EH (cell line): ENCODE data around the gene CNTRL.
"Not testable (repeated sequence)": the region's sequence is repeated elsewhere in the genome, so short reads cannot be mapped to it uniquely, and the experiment has no call there.

Experiments used
- DNase-seq: peaks from one replicate; pipeline ENCODE4 v3.0.0-alpha.2; 2015; ENCODE audit warnings: low read depth

CNTRL gene

DNA sequence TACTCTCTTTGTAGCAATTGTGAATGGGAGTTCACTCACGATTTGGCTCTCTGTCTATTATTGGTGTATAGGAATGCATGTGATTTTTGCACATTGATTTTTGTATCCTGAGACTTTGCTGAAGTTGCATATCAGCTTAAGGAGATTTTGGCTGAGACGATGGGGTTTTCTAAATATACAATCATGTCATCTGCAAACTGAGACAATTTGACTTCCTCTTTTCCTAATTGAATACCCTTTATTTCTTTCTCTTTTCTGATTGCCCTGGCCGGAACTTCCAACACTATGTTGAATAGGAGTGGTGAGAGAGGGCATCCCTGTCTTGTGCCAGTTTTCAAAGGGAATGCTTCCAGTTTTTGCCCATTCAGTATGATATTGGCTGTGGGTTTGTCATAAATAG is 54.6 kb downstream of the CNTRL start:
- not testable (repeated sequence) for DNase-seq

DNA sequence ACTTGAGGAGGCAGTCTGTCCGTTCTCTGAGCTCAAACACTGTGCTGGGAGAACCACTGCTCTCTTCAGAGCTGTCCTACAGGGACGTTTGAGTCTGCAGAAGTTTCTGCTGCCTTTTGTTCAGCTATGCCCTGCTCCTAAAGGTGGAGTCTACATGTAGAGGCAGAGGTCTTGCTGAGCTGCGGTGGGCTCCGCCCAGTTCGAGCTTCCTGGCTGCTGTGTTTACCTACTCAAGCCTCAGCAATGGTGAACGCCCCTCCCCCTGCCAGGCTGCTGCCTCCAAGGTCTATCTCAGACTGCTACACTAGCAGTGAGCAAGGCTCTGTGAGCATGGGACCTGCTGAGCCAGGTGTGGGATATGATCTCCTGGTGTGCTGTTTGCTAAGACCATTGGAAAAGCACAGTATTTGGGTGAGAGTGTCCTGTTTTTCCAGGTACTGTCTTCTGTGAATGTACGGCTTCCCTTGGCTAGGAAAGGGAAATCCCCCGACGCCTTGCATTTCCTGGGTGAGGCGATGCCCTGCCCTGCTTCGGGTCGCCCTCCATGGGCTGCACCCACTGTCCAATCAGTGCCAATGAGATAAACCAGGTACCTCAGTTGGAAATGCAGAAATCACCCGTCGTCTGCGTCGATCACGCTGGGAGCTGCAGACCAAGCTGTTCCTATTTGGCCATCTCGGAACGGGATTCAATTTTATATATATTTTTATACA is 58.5 kb downstream of the CNTRL start:
- no peak for DNase-seq

DNA sequence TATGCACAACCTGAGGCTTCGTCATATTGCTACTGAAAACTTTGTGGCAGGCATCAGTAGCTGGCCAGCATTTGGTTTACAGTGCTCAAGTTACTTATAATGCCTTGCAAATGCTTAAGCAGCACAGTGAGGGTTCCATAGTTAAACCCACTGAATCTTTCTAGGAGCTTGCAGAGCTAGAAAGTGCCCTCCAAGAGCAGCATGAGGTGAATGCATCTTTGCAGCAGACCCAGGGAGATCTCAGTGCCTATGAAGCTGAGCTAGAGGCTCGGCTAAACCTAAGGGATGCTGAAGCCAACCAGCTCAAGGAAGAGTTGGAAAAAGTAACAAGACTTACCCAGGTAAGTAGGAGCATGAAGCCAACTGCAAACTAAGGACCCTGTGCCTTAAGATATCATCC is 60.9 kb downstream of the CNTRL start:
- DNase-seq = no peak

DNA sequence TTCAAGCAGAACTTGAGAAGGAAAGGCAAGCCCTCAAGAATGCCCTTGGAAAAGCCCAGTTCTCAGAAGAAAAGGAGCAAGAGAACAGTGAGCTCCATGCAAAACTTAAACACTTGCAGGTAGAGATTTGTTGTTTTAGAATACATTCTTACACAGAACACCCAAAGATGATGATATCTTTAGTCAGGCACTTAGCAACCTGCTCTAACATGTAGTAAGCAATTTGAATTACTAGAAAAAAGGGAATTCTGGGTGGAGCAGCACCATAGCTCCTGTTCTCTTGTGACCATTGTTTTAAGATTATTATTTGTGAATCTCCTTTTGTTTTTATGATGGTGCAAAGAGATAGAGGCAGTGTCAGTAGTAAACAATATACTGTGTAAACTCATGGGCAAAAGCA is 63.8 kb downstream of the CNTRL start:
- DNase-seq = no peak

DNA sequence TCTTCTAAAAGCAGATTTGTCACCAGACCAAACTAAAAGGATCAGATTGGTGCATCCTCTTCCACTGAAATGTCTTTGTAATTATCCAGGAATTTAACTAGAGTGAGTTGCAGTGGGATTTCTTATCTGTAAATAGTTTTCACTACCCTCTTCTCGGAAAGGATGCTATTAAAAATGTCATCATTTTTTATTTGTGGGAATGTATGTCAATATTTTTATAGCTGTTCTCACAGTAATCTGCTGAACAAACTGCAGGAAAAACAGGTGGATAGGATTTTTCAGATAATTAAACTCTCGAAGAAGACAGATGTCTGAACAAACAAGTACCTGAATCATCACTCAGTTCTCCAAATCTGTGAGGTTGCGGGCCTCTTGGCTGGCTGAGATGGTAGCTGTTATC is 64.2 kb downstream of the CNTRL start:
- peak; percentile 70 for DNase-seq

DNA sequence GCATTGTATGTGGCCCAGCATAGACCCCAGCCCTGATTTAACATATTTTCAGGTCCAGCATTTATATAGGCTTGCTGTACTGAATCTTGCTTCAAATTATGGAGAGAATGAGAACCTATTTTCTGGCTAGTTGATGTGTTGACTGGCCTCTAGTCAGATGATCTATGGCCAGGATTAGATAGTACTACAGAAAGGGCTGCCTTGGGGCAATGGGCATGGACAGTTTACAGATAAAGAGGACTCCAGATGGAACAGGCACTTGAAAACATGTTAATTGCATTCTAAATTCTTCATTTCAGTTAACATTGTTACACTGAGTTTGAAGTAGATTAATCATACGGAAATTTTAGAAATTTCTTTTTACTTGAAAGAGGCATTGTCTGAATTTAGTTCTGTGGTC is 65.4 kb downstream of the CNTRL start:
- no peak for DNase-seq

DNA sequence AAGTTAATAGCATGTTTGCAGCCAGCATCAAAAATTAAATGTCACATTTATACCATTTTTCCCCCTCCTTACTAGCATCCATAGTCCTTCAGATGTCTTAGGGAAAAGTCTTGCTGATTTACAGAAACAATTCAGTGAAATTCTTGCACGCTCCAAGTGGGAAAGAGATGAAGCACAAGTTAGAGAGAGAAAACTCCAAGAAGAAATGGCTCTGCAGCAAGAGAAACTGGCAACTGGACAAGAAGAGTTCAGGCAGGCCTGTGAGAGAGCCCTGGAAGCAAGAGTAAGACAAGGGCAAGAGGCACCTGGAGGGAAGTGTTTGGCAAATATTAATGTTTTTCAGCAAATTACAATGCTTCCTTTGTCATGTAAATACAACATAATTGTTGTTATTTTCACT is 66.6 kb downstream of the CNTRL start:
- no peak for DNase-seq

DNA sequence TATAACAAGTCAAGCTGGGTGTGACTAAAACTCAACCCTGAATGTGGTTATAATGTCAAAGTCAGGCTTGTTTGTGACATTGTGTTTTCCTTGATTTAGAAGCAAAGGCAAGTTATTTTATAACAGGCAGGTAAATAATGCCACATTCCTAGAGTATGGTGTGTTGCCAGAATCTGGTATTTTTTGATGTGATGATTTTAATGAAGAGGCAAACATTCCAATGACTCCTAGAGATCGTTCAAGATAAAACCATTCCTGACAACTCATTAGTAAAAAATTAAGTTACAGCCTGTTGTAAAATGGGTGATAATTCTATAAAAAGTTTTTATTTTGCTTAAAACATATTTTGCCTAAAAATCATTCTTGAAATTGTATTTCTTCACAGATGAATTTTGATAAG is 67.0 kb downstream of the CNTRL start:
- DNase-seq = peak; percentile 61

DNA sequence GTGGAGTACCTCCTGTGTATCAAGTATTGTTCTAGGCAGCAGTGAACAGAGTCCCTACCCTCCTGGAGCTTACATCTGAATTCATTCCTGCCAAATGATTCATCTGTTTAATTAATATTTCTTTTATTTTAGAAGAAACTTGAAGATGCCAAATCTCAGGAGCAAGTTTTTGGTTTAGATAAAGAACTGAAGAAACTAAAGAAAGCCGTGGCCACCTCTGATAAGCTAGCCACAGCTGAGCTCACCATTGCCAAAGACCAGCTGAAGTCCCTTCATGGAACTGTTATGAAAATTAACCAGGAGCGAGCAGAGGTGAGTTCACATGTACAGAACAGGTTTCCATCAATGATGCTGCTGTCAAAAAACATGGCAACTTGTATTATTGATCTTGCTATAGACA is 69.0 kb downstream of the CNTRL start:
- no peak for DNase-seq

DNA sequence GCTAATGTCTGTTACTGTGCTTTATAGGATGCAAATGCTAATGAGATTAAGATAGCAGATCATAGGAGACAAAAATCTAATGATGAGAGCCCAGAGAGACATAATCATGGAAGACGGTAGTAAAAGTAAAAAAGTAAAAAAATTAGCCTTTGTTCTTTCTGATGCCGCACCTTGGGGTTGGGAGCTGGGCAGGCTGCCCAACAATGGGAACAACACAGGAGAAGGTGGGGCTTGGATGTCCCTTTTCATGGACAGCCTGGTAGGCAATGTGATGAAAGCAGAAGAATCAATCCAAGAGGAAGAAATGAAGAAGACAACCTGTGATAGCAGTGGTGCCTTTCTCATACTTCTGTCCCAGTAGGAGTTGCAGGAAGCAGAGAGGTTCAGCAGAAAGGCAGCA is 69.7 kb downstream of the CNTRL start:
- no peak for DNase-seq

DNA sequence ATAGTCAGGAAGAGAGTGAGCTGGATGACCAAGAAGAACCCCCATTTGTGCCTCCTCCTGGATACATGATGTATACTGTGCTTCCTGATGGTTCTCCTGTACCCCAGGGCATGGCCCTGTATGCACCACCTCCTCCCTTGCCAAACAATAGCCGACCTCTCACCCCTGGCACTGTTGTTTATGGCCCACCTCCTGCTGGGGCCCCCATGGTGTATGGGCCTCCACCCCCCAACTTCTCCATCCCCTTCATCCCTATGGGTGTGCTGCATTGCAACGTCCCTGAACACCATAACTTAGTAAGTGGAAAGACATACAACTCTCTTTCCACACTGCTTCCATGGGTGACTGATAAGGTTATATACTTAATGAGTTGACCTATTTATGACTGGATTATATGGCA is 75.4 kb downstream of the CNTRL start:
- no peak for DNase-seq

DNA sequence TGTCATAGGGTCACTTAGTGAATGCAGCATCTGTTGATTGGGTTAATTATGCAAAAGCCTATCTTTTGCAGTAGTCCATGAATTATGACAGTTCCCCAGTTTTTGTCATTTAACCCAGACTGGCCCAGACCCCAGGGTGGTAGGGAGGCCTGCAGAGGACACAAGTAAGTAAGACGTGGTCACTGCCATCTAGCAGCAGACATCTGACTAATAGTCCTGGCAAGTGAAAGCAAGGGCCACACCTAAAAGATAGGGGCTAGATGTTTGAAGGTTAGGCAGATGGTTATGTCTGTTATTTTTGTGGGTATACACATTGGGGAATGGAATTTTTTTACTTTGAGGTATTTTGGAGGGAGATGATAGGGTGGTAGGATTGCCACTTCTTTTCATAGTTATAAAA is 78.9 kb downstream of the CNTRL start:
- no peak for DNase-seq

DNA sequence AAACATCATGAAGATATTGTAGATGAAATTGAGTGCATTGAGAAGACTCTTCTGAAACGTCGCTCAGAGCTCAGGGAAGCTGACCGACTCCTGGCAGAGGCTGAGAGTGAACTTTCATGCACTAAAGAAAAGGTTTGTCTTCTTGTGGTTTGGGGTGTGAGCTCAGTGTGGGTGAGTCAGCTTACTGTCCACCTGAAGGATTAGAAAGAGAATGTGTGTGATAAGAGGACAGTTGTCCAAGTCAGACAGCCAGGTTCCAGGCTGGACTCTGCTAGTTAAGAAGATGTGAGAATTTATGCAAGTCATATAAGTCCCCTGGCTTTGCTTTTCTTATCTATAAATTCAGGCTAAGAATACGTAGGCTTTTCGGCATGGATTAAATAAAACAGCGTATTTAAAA is 80.0 kb downstream of the CNTRL start:
- DNase-seq = no peak

DNA sequence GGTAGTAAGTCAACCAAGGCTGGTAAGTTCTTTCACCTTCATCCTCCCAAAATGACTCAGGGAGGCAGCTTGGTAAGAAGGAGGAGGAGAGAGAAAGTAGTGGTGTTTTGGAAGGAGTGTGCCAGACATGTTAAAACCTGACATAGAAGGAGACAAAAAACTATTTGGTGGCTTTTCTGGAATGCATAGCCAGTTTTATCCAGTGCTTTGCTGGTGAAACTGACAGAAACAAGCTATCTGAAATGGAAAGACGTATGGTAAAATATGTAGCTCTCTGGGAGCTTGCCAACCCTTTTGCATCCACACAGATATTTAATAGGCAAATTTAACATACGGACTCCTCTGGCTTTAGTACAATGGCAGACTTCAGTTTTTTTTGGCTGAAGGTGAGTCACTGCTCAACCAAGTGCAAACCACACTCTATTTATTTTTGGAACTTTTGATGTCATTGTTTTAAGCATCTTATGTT is 81.5 kb downstream of the CNTRL start:
- DNase-seq = peak; percentile 89

DNA sequence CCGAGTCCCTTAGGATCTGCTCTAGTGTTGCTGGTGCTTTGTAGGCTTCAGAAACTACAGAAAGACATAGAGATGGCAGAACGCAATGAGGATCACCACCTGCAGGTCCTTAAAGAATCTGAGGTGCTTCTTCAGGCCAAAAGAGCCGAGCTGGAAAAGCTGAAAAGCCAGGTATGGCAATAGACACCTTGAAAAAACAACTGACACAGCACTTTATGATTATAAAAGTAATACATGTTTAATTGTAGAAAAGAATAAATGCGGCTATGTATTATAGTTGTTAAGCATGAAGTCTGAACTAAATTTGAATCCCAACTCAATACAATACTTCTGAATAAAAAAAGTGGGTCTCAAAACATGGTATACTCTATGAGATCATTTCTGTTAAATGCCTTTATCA is 83.2 kb downstream of the CNTRL start:
- no peak for DNase-seq

DNA sequence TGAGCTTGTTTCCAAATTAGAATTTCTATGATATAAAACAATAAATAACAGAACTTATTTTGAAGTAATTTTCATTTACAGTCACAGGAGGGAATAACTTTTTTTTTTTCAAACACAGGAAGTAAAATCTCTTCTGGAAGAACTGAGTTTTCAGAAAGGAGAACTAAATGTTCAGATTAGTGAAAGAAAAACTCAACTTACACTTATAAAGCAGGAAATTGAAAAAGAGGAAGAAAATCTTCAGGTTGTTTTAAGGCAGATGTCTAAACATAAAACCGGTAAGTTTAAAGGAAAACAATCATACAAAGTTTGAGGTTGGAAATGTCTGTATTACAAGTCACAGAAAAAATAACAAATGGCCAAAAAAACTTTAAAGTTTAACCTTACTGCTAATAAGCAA is 85.3 kb downstream of the CNTRL start:
- DNase-seq = no peak

DNA sequence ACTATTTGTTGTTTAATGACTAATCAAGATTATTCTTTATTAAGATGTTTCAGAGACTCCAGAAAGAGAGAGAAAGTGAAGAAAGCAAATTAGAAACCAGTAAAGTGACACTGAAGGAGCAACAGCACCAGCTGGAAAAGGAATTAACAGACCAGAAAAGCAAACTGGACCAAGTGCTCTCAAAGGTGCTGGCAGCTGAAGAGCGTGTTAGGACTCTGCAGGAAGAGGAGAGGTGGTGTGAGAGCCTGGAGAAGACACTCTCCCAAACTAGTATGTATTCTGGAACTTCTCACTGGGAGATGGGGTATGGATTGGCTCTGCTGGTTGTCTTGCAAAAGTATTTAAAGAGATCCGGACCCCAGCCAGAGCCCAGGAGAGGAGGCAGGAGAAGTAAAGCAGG is 93.3 kb downstream of the CNTRL start:
- no peak for DNase-seq

DNA sequence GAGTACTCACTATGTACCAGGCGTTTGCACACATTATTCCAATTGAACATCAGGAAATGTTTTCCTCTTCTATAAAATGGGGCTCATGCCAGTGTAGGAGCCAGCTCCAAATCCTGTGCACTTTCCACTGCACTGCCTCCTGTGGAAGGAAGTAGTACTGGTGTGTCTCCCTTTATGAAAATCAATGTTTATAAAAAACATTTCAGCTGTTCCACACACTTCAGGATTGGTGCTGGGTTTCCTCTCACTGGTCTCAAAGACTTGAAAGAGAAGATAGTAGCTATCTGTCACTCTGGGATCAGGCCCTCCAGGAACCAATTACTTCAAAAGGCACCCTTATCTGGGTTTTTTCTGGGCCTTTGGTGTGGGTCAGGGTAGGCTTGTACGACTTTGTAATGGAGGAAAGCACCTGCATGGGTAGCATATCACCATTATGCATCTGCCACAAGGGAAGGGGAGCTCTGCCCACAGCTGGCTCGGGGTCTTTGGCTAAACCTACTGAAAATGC is 94.4 kb downstream of the CNTRL start:
- peak; percentile 25 for DNase-seq

DNA sequence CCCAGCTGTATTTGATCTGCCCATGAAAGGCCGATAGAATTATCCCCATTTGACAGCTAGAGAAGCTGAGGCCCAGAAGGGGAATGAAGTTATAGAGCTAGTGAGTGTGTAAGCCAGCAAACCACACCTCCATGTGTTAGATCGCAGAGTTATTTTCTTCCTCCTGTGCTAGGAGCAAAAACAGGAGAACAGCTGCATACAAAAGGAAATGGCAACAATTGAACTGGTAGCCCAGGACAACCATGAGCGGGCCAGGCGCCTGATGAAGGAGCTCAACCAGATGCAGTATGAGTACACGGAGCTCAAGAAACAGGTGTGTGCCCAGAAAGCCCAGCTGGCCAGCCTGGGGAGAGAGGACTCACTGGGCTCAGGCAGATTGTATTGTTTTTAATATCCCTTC is 96.5 kb downstream of the CNTRL start:
- DNase-seq = no peak

DNA sequence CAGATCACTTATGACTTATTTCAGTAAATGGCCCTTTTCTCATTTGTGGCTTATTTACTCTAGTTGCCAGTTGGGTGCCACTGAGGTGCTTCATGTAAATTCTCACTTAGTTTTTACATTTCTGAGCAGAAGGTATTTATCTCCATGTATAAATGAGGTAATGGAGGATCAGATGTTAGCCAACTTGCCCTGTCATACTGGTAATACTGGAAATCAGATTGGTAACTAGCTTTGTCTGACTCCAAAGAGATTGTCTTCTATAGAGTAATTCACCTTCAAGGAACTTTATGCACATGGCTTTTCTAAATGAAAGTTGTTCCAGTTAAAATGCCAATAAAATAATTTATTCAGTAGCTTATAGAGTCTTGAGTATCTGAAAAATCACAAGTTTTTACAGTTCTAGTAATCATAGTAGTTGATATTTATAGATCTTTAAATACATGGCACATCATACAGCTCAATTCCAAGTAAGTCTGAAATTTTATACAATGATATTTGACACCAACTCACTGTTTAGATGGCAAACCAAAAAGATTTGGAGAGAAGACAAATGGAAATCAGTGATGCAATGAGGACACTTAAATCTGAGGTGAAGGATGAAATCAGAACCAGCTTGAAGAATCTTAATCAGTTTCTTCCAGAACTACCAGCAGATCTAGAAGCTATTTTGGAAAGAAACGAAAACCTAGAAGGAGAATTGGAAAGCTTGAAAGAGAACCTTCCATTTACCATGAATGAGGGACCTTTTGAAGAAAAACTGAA is 98.2 kb downstream of the CNTRL start:
- DNase-seq = no peak

DNA sequence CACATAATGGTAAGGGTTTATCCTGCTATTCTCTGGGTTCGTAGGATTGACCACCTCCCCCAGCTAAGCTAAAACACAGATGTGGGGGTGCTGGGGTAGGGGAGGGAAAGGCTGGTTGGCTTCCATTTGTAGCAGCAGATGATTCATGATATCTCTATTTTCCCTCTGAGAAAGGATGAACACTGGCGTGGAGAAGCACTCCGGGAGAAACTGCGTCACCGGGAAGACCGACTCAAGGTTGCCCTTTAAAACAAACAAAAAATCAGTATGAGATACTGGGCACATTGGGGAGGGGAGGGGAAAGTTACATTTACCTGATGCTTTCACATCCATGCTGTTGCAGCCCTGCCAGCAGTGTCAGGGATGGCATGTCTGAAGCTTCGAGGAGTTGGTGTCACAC is 98.7 kb downstream of the CNTRL start:
- no peak for DNase-seq

DNA sequence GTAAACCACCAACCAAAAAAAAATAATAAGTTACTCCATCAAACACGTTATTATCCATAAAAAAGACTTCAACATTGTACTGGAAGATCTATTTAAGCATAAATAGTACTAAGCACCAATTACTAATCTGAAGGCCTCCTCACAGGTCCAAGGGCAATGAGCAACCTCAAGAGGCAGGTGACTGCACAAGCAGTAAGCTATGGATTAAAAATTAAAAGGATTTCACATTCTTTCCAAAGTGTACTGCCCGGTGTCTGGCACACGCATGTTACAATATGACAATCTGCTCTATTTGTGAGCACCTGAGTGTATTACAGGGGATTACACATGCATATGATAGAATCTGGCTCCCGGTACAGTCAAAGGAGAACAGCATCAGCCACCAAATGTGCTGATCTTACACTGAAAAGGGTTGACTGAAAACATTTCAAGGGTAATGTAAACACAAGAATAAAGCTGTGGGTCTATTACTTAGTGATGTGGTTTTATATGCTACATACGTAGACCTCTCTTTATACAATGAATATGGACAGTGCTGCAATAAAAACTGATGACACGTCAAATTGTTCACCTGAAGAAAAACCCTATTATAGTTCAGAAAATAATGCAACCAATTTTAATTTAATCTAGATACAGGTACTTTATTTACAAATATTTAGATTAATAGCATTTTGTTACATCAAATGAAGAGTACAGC is 104.1 kb downstream of the CNTRL start:
- no peak for DNase-seq

DNA sequence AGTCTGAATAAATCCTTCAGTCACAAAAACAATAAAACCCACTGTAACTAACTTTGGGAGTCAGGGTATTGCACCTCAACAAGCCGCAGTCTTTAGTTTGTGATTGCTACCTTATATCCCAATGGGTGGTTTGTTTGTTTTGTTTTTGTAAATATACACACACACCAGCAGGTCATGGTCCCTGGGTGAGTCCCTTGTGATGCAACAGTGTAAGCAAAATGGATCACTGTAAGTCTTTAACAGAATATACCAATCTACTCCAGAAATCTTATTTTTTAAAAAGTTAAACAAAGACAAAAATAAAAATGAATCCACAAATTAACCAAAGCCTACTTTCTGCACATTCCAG is 104.6 kb downstream of the CNTRL start:
- not testable (repeated sequence) for DNase-seq
